Mucosa of rectum (tissue), 2 donors: ENCODE measurements around the gene BBS2.

Experiments used
- H3K27ac ChIP-seq, 2 donors: one replicate each; pipeline ENCODE4 v1.7.0; 2013; ENCODE audit warnings: inconsistent platforms in 2 of 2, low read depth in 2 of 2, low read length in 2 of 2
- H3K27me3 ChIP-seq, 2 donors: one replicate each; pipeline ENCODE4 v1.7.0; 2013; ENCODE audit warnings: low read length in 2 of 2; ENCODE audit not compliant: control insufficient read depth in 2 of 2, insufficient read depth in 2 of 2
- H3K36me3 ChIP-seq, 2 donors: one replicate each; pipeline ENCODE4 v1.7.0; 2013; ENCODE audit warnings: low read length in 2 of 2; ENCODE audit not compliant: control insufficient read depth in 2 of 2, insufficient read depth in 2 of 2
- H3K4me1 ChIP-seq, 2 donors: one replicate each; pipeline ENCODE4 v1.7.0; 2013; ENCODE audit warnings: low read length in 2 of 2, mild to moderate bottlenecking in 1 of 2; ENCODE audit not compliant: control insufficient read depth in 2 of 2, insufficient read depth in 2 of 2
- H3K4me3 ChIP-seq, 2 donors: one replicate each; pipeline ENCODE4 v1.7.0; 2013; ENCODE audit warnings: low read length in 2 of 2
- H3K9ac ChIP-seq, 2 donors: one replicate each; pipeline ENCODE4 v1.7.0; 2013; ENCODE audit warnings: low read length in 2 of 2, low read depth in 1 of 2, mild to moderate bottlenecking in 1 of 2
- H3K9me3 ChIP-seq, 2 donors: one replicate each; pipeline ENCODE4 v1.7.0; 2013; ENCODE audit warnings: low read length in 2 of 2; ENCODE audit not compliant: control insufficient read depth in 2 of 2
- donor health status: healthy.
- donor health status: Normal muscosa, but diverticular disease.

The BBS2 gene

DNA sequence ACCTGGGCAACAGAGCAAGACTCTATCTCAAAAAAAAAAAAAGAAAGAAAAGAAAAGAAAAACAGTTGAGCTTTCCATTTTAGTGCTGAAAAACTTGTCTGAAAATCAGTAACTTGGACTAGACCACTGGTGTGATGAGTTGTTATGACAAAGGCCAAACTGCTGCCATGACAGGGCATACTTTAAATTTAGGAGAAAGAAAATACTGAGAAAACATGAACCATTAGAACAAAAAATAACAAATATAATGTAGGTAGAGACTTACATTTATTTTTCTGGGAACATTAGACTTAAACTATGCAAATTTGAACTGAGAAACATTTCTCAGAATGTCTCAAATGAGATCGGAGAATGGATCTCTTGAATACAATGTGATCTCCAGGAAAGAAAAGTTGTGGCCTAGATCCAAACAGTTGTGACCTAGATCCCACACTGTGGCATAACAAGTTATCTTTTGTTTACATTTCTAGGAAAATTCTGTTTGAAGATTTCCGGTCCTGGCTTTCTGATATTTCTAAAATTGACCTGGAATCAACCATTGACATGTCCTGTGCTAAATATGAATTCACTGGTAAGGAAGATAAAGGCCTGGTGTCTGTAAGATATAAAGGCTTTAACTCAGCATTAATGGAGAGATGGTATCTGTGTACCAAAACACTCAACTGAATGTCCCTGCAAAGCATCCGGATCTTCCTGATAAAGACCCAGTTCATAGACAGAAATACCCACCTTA lies 57.6 kb downstream of the BBS2 start:
- no peak overlapping the region for H3K9ac ChIP-seq
- H3K36me3 ChIP-seq, result peaks cover 39 to 46% of the 10 kb centered on the region in 2 donors
- no peak overlapping the region for H3K27ac ChIP-seq
- H3K4me3 ChIP-seq, result no peak overlapping the region
- H3K27me3 ChIP-seq, result no peaks in the 10 kb centered on the region
- H3K4me1 ChIP-seq, result no peaks in the 10 kb centered on the region
- H3K9me3 ChIP-seq, result no peaks in the 10 kb centered on the region

DNA sequence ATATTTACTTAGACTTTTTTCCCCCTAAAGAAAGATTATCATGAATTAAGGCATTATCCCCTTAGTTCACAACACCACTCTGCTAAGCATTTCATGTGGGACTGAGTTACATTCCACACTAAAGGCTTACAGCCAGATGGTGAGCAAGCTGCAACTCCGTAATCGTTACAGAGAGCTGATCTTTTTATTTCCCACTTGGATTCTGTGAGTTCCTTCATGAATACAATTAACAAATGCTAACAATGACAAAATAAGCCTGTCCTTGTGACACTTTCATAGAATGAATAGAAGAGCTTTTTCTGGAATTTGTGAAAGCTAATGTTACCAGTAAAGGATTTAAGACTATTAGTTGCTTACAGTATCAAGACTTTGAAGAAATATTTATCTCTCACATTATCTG lies 59.7 kb downstream of the BBS2 start:
- H3K4me1 ChIP-seq, result no peaks in the 10 kb centered on the region
- peaks cover 28 to 45% of the 10 kb centered on the region in 2 donors for H3K36me3 ChIP-seq
- no peak overlapping the region for H3K9ac ChIP-seq
- H3K27me3 ChIP-seq, result no peaks in the 10 kb centered on the region
- H3K27ac ChIP-seq, result no peak overlapping the region
- H3K4me3 ChIP-seq, result no peak overlapping the region
- no peaks in the 10 kb centered on the region for H3K9me3 ChIP-seq

DNA sequence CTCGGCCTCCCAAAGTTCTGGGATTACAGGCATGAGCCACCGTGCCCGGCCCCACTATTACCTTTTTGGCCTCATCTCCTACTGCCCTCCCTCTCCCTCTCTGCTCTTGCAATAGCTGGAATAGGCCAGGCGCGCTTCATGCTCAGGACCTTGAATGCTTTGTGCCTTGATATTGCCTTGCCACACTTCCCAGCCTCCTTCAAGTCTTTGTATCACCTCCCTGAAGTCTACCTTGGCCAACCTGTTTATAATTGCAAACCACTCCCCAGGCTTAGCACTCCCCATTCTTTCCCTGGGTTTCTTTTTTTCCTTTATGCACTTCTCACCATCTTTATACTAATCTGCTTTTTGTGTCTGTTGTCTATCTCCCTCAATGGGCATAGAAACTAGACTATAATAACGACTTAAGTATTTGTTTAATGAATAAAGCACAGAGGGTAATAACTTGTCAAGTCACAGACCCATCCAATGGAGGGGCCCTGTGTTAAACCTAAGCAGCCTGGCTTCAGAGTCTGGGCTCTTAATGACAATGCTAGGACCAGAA lies 61.8 kb downstream of the BBS2 start:
- Histone ChIP-seq H3K36me3 (peaks cover 24 to 40% of the 10 kb centered on the region in 2 donors), H3K9me3 (no peaks in the 10 kb centered on the region), H3K27me3 (no peaks in the 10 kb centered on the region), H3K4me3 (no peak overlapping the region), H3K27ac (no peak overlapping the region), H3K9ac (no peak overlapping the region), H3K4me1 (no peaks in the 10 kb centered on the region)

DNA sequence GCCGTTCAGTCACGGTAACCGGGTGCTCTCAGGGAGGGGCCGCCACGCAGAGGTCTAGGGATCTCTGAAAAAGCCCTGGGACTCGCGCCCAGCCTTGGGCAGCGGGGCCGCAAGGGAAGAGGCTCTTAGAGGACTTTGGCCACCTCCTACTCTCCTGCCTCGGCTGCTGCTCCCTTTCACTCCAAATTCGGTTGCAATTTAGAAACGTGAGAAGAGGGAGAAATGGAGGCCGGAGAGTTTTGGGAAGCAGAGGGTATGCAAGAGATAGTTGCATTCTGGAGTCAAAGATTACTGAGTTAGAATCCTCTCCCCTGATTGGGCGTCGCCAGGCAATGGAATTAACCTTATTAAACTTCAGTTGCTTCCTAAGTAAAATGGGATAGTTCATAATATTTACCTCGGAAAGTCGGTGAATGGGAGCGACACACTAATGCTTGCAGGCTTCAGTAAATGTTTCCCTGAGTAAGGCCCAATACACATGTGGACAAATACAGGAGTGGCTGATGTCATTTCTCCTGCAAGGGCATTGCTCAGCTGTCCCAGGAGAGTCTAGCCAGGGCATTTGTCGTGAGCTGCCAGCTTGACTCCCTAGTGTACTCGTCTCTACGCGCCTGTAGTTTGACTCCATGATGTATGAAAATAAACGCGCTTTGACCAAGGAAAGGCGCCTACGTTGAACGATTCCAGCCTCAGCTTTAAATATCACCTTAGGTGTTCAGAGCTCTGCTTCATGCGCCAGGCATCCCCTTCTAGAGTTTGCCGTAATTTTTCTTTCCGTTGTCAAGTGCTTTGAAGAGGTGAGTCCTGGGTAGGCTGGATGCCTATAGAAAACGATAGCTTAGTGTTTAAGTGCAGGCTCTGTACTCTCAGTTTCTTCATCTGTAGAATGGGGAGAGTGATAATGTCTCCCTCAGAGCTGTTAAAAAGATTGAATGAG lies 67.8 kb downstream of the BBS2 start:
- Histone ChIP-seq H3K27me3 (no peaks in the 10 kb centered on the region), H3K4me3 (peak overlapping the region; percentile 89 to 98), H3K9me3 (no peaks in the 10 kb centered on the region), H3K36me3 (peaks cover 6 to 20% of the 10 kb centered on the region in 2 donors), H3K27ac (peak overlapping the region; percentile 81 to 84), H3K4me1 (peaks cover 16% of the 10 kb centered on the region in 2 donors), H3K9ac (peak overlapping the region; percentile 76 to 88)

DNA sequence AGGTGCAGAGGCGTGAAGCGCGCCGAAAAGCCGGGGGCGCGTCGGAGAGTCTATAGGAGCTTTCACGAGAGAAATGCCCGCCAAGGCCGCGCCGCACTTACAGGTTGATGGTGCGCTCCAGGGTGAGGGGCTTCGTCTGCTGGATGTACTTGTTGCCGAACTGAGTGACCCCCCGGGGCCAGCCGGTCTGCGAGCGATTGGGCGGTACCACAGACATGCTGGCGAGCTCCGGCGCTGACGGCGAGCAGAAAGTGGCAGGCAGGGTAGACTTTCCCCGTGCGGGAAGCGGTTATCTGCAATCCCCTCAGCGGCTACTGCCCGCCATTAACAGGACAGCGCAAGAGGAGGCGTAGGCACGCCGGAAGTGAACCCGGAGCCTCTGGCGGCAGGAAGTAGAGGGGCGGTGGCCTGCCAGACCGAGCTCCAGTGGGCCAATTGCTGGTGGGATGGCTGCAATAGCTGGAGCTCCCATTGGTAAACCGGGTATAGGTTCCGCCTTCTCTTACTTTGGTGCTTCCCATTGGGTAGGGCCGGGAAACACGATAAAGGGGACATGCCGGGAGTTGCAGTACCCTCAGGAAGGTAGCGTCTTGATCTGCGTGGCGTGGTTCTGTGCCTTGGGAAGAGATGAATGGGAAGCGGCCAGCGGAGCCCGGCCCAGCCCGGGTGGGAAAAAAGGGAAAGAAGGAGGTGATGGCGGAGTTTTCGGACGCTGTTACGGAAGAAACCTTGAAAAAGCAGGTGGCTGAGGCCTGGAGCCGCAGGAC lies 68.7 kb downstream of the BBS2 start, which contains the start of the genes NUDT21 and OGFOD1:
Gene NUDT21, minus strand, starts transcription at position 347 of the 767 bp plus-strand sequence. Its CDS starts 130 bp downstream, at position 217.
Gene OGFOD1, plus strand, starts transcription at position 569 of the 767 bp plus-strand sequence. Its CDS starts 59 bp downstream, at position 628.
- no peaks in the 10 kb centered on the region for H3K27me3 ChIP-seq
- peak within 1 kb of the TSS; percentile 81 to 88 for H3K9ac ChIP-seq
- peaks cover 2 to 20% of the 10 kb centered on the region in 2 donors for H3K36me3 ChIP-seq
- peak within 1 kb of the TSS; percentile 81 to 84 for H3K27ac ChIP-seq
- peak within 1 kb of the TSS; percentile 89 to 98 for H3K4me3 ChIP-seq
- no peaks in the 10 kb centered on the region for H3K9me3 ChIP-seq
- peaks cover 16% of the 10 kb centered on the region in 2 donors for H3K4me1 ChIP-seq

DNA sequence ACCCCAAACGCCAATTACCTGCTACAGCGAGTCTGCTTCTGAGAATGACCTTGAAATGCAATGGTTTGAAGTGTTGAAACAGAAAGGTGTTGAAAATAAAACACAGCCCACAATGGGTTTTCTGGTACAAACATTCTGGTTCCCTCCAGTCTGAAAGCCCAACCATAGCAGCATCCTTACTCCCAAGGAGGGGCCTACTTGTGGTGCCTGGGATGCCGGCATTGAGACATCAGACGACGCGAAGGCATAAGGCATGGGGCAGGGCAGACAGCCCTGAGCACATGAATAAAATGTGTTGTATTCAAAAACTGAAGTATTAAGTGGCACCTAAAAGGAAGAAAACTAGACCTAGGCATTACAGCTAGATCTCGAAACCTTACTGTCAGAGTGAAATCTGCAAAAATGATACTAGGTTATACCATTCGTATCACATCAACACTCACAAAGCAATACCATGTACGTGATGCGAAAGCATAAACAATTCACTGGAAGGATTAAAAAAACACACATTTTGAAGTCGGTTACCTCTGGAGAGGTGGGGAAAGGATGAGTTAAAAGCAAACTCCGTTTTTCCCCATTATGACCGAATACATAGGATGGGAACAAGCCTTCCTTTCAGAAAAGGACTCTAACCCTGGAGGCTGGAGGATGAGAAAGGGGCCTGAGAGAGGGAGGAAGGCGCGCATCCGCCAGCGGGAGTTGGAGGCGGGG lies 69.4 kb downstream of the BBS2 start:
- Histone ChIP-seq H3K9me3 (no peaks in the 10 kb centered on the region), H3K27ac (peak overlapping the region; percentile 71 to 81), H3K27me3 (no peaks in the 10 kb centered on the region), H3K4me3 (peak overlapping the region; percentile 89 to 98), H3K36me3 (peaks cover 2 to 20% of the 10 kb centered on the region in 2 donors), H3K4me1 (peaks cover 16% of the 10 kb centered on the region in 2 donors), H3K9ac (peak overlapping the region; percentile 81 to 88)

DNA sequence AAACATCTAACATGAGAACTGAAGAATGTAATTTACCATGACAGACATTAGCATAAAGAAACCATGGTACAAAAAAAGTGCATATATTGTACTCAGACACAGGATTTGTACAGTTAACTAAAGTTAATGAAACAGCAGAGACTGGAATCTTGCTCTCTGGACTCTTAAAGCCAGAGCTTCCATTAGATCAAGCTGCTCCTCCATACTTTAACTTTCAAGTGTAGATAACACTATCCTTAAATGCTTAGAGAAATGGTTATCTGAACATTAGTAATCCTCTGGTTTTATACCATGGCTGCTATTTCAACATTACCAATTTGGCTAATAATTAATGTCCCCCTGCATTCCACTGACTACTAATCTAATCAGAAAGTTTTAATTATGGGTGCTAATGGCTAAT lies 71.8 kb downstream of the BBS2 start:
- Histone ChIP-seq H3K27me3 (no peaks in the 10 kb centered on the region), H3K9me3 (no peaks in the 10 kb centered on the region), H3K4me3 (no peak overlapping the region), H3K4me1 (peaks cover 16% of the 10 kb centered on the region in 2 donors), H3K9ac (no peak overlapping the region), H3K27ac (no peak overlapping the region), H3K36me3 (peaks cover 4 to 22% of the 10 kb centered on the region in 2 donors)

DNA sequence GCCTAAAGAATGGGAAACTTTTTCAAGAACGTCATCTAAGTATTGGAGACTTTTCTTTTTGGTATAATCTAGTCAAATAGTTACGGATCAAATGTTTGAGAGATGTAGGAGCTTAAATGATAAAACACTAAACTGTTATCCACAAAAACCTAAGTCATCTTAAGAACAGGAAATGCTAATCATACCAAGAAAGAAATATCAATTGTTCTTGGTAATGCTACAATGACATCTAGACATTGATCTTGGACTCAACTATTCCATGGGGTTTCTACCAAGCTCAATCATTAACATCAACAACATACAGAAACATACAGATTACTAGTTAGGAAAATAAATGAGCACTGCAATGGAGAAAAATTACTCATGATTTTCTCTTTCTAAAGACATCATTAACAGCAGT lies 72.5 kb downstream of the BBS2 start:
- Histone ChIP-seq H3K27me3 (no peaks in the 10 kb centered on the region), H3K9me3 (no peaks in the 10 kb centered on the region), H3K4me1 (peaks cover 11 to 12% of the 10 kb centered on the region in 2 donors), H3K9ac (no peak overlapping the region), H3K36me3 (peaks cover 6 to 22% of the 10 kb centered on the region in 2 donors), H3K4me3 (no peak overlapping the region), H3K27ac (no peak overlapping the region)

DNA sequence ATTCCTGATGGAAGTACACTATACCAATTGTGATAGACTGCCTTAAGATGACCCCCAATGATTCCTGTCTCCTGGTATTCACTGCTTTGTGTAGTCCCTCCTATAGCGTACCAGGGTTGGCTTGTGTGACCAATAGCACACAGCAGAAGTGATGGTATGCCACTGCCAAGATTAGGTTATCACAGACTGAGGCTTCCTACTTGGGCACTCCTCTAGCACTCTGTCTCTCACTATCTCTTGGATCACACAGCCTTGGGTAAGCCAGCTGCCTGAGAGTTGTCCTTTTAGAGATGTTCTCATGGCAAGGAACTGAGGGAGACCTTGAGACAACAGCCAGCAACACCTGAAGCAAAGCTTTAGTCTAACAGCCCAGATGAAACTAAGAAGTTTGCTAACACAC lies 81.8 kb downstream of the BBS2 start:
- Histone ChIP-seq H3K9me3 (no peaks in the 10 kb centered on the region), H3K4me1 (no peaks in the 10 kb centered on the region), H3K9ac (no peak overlapping the region), H3K27me3 (no peaks in the 10 kb centered on the region), H3K4me3 (no peak overlapping the region), H3K36me3 (peaks cover 45 to 52% of the 10 kb centered on the region in 2 donors), H3K27ac (no peak overlapping the region)
